ENCODE measurements around the gene PHYHD1.

Gene PHYHD1

DNA sequence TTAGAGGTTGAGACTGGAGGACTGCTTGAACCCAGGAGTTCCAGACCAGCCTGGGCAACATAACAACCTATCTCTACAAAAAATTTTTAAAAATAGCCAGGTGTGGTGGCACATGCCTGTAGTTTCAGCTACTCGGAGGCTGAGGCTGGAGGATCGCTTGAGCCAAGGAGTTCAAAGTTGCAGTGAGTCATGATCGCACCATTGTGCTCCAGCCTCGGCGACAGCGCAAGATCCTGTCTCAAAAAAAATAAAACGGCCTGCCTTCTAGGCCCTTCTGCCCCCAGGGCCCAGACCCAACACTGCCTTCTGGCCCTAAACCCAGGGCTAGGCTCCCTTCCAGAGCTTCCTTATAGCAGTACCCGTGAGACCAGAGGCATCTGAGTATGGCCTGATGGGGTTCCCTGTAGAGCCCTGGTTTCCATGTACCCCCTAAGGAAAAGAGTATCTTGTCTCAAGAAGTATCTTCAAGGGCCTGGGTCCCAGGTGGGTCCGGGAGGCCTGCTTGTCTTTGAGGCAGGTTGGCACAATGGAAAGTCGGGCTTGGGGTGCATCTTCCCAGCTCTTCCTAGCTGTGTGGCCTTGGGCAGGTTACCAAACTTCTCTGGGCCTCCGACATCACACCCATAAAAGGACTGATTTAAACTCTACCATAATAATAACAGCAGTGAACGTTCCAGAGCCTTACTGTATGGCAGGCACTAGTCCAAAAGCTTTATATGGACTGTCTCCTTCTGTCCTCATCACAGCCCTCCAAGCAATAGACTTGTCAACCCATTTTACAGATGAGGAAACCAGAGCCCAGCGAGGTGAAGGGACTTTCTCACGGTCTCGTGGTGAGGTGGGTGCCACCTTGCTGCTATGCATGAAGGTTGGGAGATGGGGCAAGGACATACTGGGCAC lies 29.2 kb upstream of the PHYHD1 start:
- Histone ChIP-seq H3K9ac (ENCODE audit: low read length) (no peak overlapping the region), H3K4me1 (ENCODE audit: control insufficient read depth, low read depth, low read length) (peaks cover 26% of the 10 kb centered on the region), H3K9me3 (ENCODE audit: control insufficient read depth, low read depth, low read length) (no peaks in the 10 kb centered on the region), H3K4me3 (ENCODE audit: low read length) (no peak overlapping the region), H3K27me3 (ENCODE audit: control insufficient read depth, insufficient read depth, low read length) (no peaks in the 10 kb centered on the region), H3K27ac (ENCODE audit: low read length) (no peak overlapping the region), H3K36me3 (ENCODE audit: control insufficient read depth, low read depth, low read length) (peaks cover 41% of the 10 kb centered on the region)

- Histone ChIP-seq H3K4me1 (ENCODE audit: control insufficient read depth, low read depth, low read length) (peaks cover 26% of the 10 kb centered on the region), H3K27me3 (ENCODE audit: control insufficient read depth, insufficient read depth, low read length) (no peaks in the 10 kb centered on the region), H3K27ac (ENCODE audit: low read length) (no peak overlapping the region), H3K4me3 (ENCODE audit: low read length) (no peak overlapping the region), H3K9ac (ENCODE audit: low read length) (no peak overlapping the region), H3K9me3 (ENCODE audit: control insufficient read depth, low read depth, low read length) (no peaks in the 10 kb centered on the region), H3K36me3 (ENCODE audit: control insufficient read depth, low read depth, low read length) (peaks cover 45% of the 10 kb centered on the region)
These were observed 28.4 kb upstream of the PHYHD1 start for GRCh38 chr9:128892221-128892921.

DNA sequence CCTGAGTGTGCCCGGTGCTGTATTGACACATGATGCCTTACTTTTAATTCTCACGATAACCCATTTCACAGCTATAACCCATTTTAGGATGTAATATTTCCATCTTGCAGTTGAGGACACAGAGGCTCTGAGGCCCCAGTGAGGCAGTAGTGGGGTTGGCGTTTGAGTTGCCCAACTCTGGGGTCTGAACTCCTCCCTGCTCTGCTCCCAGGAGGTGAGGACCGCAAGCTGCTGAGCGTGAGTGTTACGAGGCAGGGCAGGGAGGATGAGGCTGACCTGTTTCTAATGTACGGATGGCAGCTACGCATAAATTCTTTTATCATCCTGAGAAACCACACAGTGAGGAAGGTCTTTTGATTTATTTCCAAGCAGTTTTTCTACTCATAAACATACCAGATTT lies 27.4 kb upstream of the PHYHD1 start:
- H3K27ac ChIP-seq (ENCODE audit: low read length) = no peak overlapping the region
- H3K36me3 ChIP-seq (ENCODE audit: control insufficient read depth, low read depth, low read length) = peaks cover 45% of the 10 kb centered on the region
- no peaks in the 10 kb centered on the region for H3K27me3 ChIP-seq (ENCODE audit: control insufficient read depth, insufficient read depth, low read length)
- peaks cover 21% of the 10 kb centered on the region for H3K4me1 ChIP-seq (ENCODE audit: control insufficient read depth, low read depth, low read length)
- no peak overlapping the region for H3K4me3 ChIP-seq (ENCODE audit: low read length)
- H3K9ac ChIP-seq (ENCODE audit: low read length) = no peak overlapping the region
- no peaks in the 10 kb centered on the region for H3K9me3 ChIP-seq (ENCODE audit: control insufficient read depth, low read depth, low read length)

- H3K9ac ChIP-seq (ENCODE audit: low read length) = no peak overlapping the region
- no peak overlapping the region for H3K4me3 ChIP-seq (ENCODE audit: low read length)
- H3K36me3 ChIP-seq (ENCODE audit: control insufficient read depth, low read depth, low read length) = peaks cover 45% of the 10 kb centered on the region
- no peak overlapping the region for H3K27ac ChIP-seq (ENCODE audit: low read length)
- H3K4me1 ChIP-seq (ENCODE audit: control insufficient read depth, low read depth, low read length) = peaks cover 13% of the 10 kb centered on the region
- H3K9me3 ChIP-seq (ENCODE audit: control insufficient read depth, low read depth, low read length) = no peaks in the 10 kb centered on the region
- H3K27me3 ChIP-seq (ENCODE audit: control insufficient read depth, insufficient read depth, low read length) = no peaks in the 10 kb centered on the region
These were observed 26.0 kb upstream of the PHYHD1 start for GRCh38 chr9:128894764-128895163.

- peaks cover 13% of the 10 kb centered on the region for H3K4me1 ChIP-seq (ENCODE audit: control insufficient read depth, low read depth, low read length)
- no peak overlapping the region for H3K4me3 ChIP-seq (ENCODE audit: low read length)
These were observed 25.2 kb upstream of the PHYHD1 start for GRCh38 chr9:128895556-128895955.

GRCh38 chr9:128898382-128898781 lies 22.4 kb upstream of the PHYHD1 start:
- Histone ChIP-seq H3K4me3 (ENCODE audit: low read length) (no peak overlapping the region), H3K9ac (ENCODE audit: low read length) (no peak overlapping the region), H3K36me3 (ENCODE audit: control insufficient read depth, low read depth, low read length) (peaks cover 24% of the 10 kb centered on the region), H3K27ac (ENCODE audit: low read length) (no peak overlapping the region), H3K4me1 (ENCODE audit: control insufficient read depth, low read depth, low read length) (peaks cover 13% of the 10 kb centered on the region), H3K27me3 (ENCODE audit: control insufficient read depth, insufficient read depth, low read length) (no peaks in the 10 kb centered on the region), H3K9me3 (ENCODE audit: control insufficient read depth, low read depth, low read length) (no peaks in the 10 kb centered on the region)

More at GRCh38 chr9:128895556-128895955, 25.2 kb upstream of the PHYHD1 start:
- Histone ChIP-seq H3K9me3 (ENCODE audit: control insufficient read depth, low read depth, low read length) (no peaks in the 10 kb centered on the region), H3K27me3 (ENCODE audit: control insufficient read depth, insufficient read depth, low read length) (no peaks in the 10 kb centered on the region), H3K27ac (ENCODE audit: low read length) (no peak overlapping the region), H3K9ac (ENCODE audit: low read length) (no peak overlapping the region), H3K36me3 (ENCODE audit: control insufficient read depth, low read depth, low read length) (peaks cover 44% of the 10 kb centered on the region)

- Histone ChIP-seq H3K9ac (ENCODE audit: low read length) (no peak overlapping the region), H3K9me3 (ENCODE audit: control insufficient read depth, low read depth, low read length) (no peaks in the 10 kb centered on the region), H3K4me1 (ENCODE audit: control insufficient read depth, low read depth, low read length) (peaks cover 13% of the 10 kb centered on the region), H3K36me3 (ENCODE audit: control insufficient read depth, low read depth, low read length) (peaks cover 21% of the 10 kb centered on the region), H3K27ac (ENCODE audit: low read length) (no peak overlapping the region), H3K4me3 (ENCODE audit: low read length) (no peak overlapping the region), H3K27me3 (ENCODE audit: control insufficient read depth, insufficient read depth, low read length) (no peaks in the 10 kb centered on the region)
These were observed 21.8 kb upstream of the PHYHD1 start for GRCh38 chr9:128898845-128899565.

- Histone ChIP-seq H3K27me3 (ENCODE audit: control insufficient read depth, insufficient read depth, low read length) (no peaks in the 10 kb centered on the region), H3K27ac (ENCODE audit: low read length) (no peak overlapping the region), H3K9ac (ENCODE audit: low read length) (no peak overlapping the region), H3K4me1 (ENCODE audit: control insufficient read depth, low read depth, low read length) (peaks cover 13% of the 10 kb centered on the region), H3K4me3 (ENCODE audit: low read length) (no peak overlapping the region), H3K9me3 (ENCODE audit: control insufficient read depth, low read depth, low read length) (no peaks in the 10 kb centered on the region), H3K36me3 (ENCODE audit: control insufficient read depth, low read depth, low read length) (peaks cover 20% of the 10 kb centered on the region)
These were observed 21.0 kb upstream of the PHYHD1 start for GRCh38 chr9:128899566-128900322.

GRCh38 chr9:128901379-128901778 lies 19.4 kb upstream of the PHYHD1 start:
- no peaks in the 10 kb centered on the region for H3K9me3 ChIP-seq (ENCODE audit: control insufficient read depth, low read depth, low read length)
- H3K27me3 ChIP-seq (ENCODE audit: control insufficient read depth, insufficient read depth, low read length) = no peaks in the 10 kb centered on the region
- H3K9ac ChIP-seq (ENCODE audit: low read length) = no peak overlapping the region
- H3K36me3 ChIP-seq (ENCODE audit: control insufficient read depth, low read depth, low read length) = peaks cover 9% of the 10 kb centered on the region
- H3K4me3 ChIP-seq (ENCODE audit: low read length) = no peak overlapping the region
- H3K4me1 ChIP-seq (ENCODE audit: control insufficient read depth, low read depth, low read length) = no peaks in the 10 kb centered on the region
- no peak overlapping the region for H3K27ac ChIP-seq (ENCODE audit: low read length)

DNA sequence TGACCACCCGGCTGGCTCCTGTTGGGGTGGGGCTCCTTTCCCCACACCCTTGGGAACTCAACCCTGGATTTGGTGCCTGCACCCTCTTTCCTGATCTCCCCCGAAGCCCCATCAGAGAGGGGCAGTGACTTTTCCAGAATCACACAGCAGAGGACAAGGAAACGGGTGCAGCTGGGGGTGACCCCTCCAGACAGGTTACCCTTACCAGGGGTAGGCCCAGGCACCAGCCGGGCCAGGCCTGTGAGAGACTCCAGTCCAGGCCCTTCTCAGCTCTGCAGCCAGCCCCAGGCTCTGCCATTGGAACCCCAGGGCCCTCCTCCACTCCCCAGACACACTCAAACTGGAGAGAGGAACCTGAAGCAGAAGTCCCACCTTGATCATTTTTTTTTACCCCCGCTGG lies 19.0 kb upstream of the PHYHD1 start:
- no peak overlapping the region for H3K27ac ChIP-seq (ENCODE audit: low read length)
- no peaks in the 10 kb centered on the region for H3K4me1 ChIP-seq (ENCODE audit: control insufficient read depth, low read depth, low read length)

More for the DNA sequence above, 19.0 kb upstream of the PHYHD1 start:
- no peak overlapping the region for H3K4me3 ChIP-seq (ENCODE audit: low read length)
- no peaks in the 10 kb centered on the region for H3K9me3 ChIP-seq (ENCODE audit: control insufficient read depth, low read depth, low read length)
- H3K27me3 ChIP-seq (ENCODE audit: control insufficient read depth, insufficient read depth, low read length) = no peaks in the 10 kb centered on the region
- H3K36me3 ChIP-seq (ENCODE audit: control insufficient read depth, low read depth, low read length) = peaks cover 6% of the 10 kb centered on the region
- no peak overlapping the region for H3K9ac ChIP-seq (ENCODE audit: low read length)
